HepG2 (cell line): Measurements from ENCODE around the gene SLC25A27. TPM values are rescaled to one million over a fixed set of nuclear protein-coding genes. Genes with fewer than 3 reads are reported as not detected.

Experiments used
- ATAC-seq: fragments of 200-7000 bp; cut with Tn5 transposase; 3 replicates; pipeline ENCODE4 v1.9.1; 2020; ENCODE audit warnings: mild to moderate bottlenecking, moderate library complexity
- BruUV-seq: library from RNA; stranded (reverse); fragments of 400-500 nt; replicated peaks from 2 replicates; lab custom pipeline; 2021; lab: Mats Ljungman, UMichigan
- CTCF ChIA-PET: fragments of 300-600 bp; formaldehyde crosslinking; extraction: SDS; loops from one replicate; lab custom pipeline; 2021; ENCODE audit warnings: low total read pairs, inconsistent platforms, low intra/inter-chr PET ratio; lab: Yijun Ruan, JAX
- POLR2A ChIA-PET: fragments of 350-600 bp; sonication (Branson Sonifier 250); formaldehyde crosslinking; loops from one replicate; lab custom pipeline; 2020; ENCODE audit warnings: antibody characterized with exemption, inconsistent platforms; lab: Yijun Ruan, JAX
- DNase-seq: peaks from one replicate; pipeline ENCODE4 v3.0.0-alpha.2; 2015; ENCODE audit warnings: low spot score
- FAIRE-seq: peaks from 3 replicates; lab custom pipeline; 2011; peaks lifted over from hg19 to GRCh38; lab: Jason Lieb, UNC
- H2AFZ ChIP-seq: one replicate; pipeline ENCODE4 v1.6.1; 2011; ENCODE audit warnings: low read length, inconsistent platforms
- H3K27ac ChIP-seq: fragments of 300-600 bp; 3 replicates; pipeline ENCODE4 v1.8.0; 2011; ENCODE audit warnings: mixed run types, mild to moderate bottlenecking, mixed read lengths, low read length, inconsistent platforms; ENCODE audit not compliant: insufficient read depth; ENCODE audit errors: extremely low read length
- H3K27me3 ChIP-seq, 2 experiments: fragments of 200-600 bp in 1 of 2; 2 replicates in 1 of 2; 3 replicates in 1 of 2; pipeline versions ENCODE4 v1.6.0 to v1.8.0; 2011; ENCODE audit warnings: low read length in 2 of 2, mild to moderate bottlenecking in 2 of 2, moderate library complexity in 2 of 2, inconsistent platforms in 1 of 2; ENCODE audit not compliant: insufficient read depth in 2 of 2, control insufficient read depth in 1 of 2
- H3K36me3 ChIP-seq, 2 experiments: fragments of 200-600 bp in 1 of 2; replicated peaks in 1 of 2; 2 replicates in 1 of 2; 3 replicates in 1 of 2; pipeline versions ENCODE4 v1.5.1 to v1.8.0; 2011; ENCODE audit warnings: low read length in 2 of 2, inconsistent platforms in 1 of 2; ENCODE audit not compliant: insufficient read depth in 2 of 2, control insufficient read depth in 1 of 2
- H3K4me1 ChIP-seq: 2 replicates; pipeline ENCODE4 v1.5.1; 2012; ENCODE audit warnings: low read length, inconsistent platforms; ENCODE audit not compliant: insufficient read depth
- H3K4me2 ChIP-seq: 2 replicates; pipeline ENCODE4 v1.6.0; 2011; ENCODE audit warnings: low read depth, low read length, inconsistent platforms
- H3K4me3 ChIP-seq, 3 experiments: fragments of 200-600 bp in 1 of 3; sonication (generic), shearing (Covaris generic) in 1 of 3; replicated peaks in 1 of 3; 2 replicates each; pipeline ENCODE4 v1.5.1; 2011 to 2016; ENCODE audit warnings: low read length in 3 of 3, inconsistent platforms in 2 of 3, low read depth in 2 of 3, mild to moderate bottlenecking in 2 of 3, control low read depth in 1 of 3, mixed read lengths in 1 of 3; ENCODE audit not compliant: insufficient read depth in 1 of 3
- H3K79me2 ChIP-seq: one replicate; pipeline ENCODE4 v1.6.1; 2011; ENCODE audit warnings: low read length, inconsistent platforms; ENCODE audit not compliant: insufficient read depth
- H3K9ac ChIP-seq: 2 replicates; pipeline ENCODE4 v1.6.0; 2011; ENCODE audit warnings: mild to moderate bottlenecking, low read depth, low read length, inconsistent platforms; ENCODE audit not compliant: insufficient read depth
- H3K9me3 ChIP-seq: 2 replicates; pipeline ENCODE4 v1.5.1; 2012; ENCODE audit warnings: mild to moderate bottlenecking, low read length
- H4K20me1 ChIP-seq: 2 replicates; pipeline ENCODE4 v1.6.0; 2011; ENCODE audit warnings: inconsistent platforms, mild to moderate bottlenecking, low read length, moderate library complexity; ENCODE audit not compliant: insufficient read depth
- ATF6 ChIP-seq: sonication (generic); formaldehyde crosslinking; conservative IDR thresholded peaks from 2 replicates; pipeline ENCODE4 v1.4.0; 2020; ENCODE audit warnings: missing genetic modification reagents
- CEBPB ChIP-seq: IDR thresholded peaks from 2 replicates; pipeline ENCODE4 v1.6.1; 2011; ENCODE audit warnings: low read depth, low read length, improper control_type of control experiment, borderline replicate concordance
- FOSL2 ChIP-seq: sonication (generic); formaldehyde crosslinking; IDR thresholded peaks from 2 replicates; pipeline ENCODE4 v1.4.0; 2020; ENCODE audit warnings: missing genetic modification reagents
- HOXA3 ChIP-seq: sonication (generic); formaldehyde crosslinking; IDR thresholded peaks from 2 replicates; pipeline ENCODE4 v1.5.0; 2020; ENCODE audit warnings: missing genetic modification reagents
- MLLT10 ChIP-seq: sonication (generic); formaldehyde crosslinking; IDR thresholded peaks from 2 replicates; pipeline ENCODE4 v1.4.0; 2020; ENCODE audit warnings: missing genetic modification reagents
- NAIF1 ChIP-seq: sonication (generic); formaldehyde crosslinking; IDR thresholded peaks from 2 replicates; pipeline ENCODE4 v1.5.0; 2020; ENCODE audit warnings: mild to moderate bottlenecking, missing genetic modification reagents, borderline replicate concordance
- RAD21 ChIP-seq: fragments of 450-650 bp; formaldehyde crosslinking; IDR thresholded peaks from 2 replicates; pipeline ENCODE4 v1.5.0; 2020; ENCODE audit warnings: mild to moderate bottlenecking
- RARA ChIP-seq: IDR thresholded peaks from 2 replicates; pipeline ENCODE4 v1.6.1; 2016; ENCODE audit warnings: missing genetic modification reagents, missing compliant biosample characterization
- RORA ChIP-seq: sonication (generic); formaldehyde crosslinking; IDR thresholded peaks from 2 replicates; pipeline ENCODE4 v1.5.0; 2020; ENCODE audit warnings: mild to moderate bottlenecking, missing genetic modification reagents, moderate library complexity
- TAF15 ChIP-seq: fragments of 200-400 bp; formaldehyde crosslinking; IDR thresholded peaks from one replicate; pipeline ENCODE4 v1.6.1; 2018; ENCODE audit warnings: mild to moderate bottlenecking, low read depth, low read length; ENCODE audit not compliant: poor library complexity, severe bottlenecking
- TGIF2 ChIP-seq: IDR thresholded peaks from 2 replicates; pipeline ENCODE4 v1.6.1; 2016; ENCODE audit warnings: control low read depth, missing compliant biosample characterization
- ZMYM2 ChIP-seq: sonication (generic); formaldehyde crosslinking; IDR thresholded peaks from 2 replicates; pipeline ENCODE4 v1.8.0; 2022; ENCODE audit warnings: mild to moderate bottlenecking, missing genetic modification reagents
- ZNF451 ChIP-seq: sonication (generic); formaldehyde crosslinking; IDR thresholded peaks from 2 replicates; pipeline ENCODE4 v1.5.0; 2020; ENCODE audit warnings: mild to moderate bottlenecking, missing genetic modification reagents
- ZNF512 ChIP-seq: sonication (generic); formaldehyde crosslinking; IDR thresholded peaks from 2 replicates; pipeline ENCODE4 v1.4.0; 2020; ENCODE audit warnings: mild to moderate bottlenecking, missing genetic modification reagents
- ZNF550 ChIP-seq: sonication (generic); formaldehyde crosslinking; IDR thresholded peaks from 2 replicates; pipeline ENCODE4 v1.4.0; 2020; ENCODE audit warnings: mild to moderate bottlenecking, missing genetic modification reagents, borderline replicate concordance
- WGBS: methylation state at CpG from one replicate; pipeline ENCODE4 v1.1.6; 2017; ENCODE audit warnings: low lambda C conversion rate; 5-methylcytosine and 5-hydroxymethylcytosine counted together
- in situ Hi-C: cut with HindIII; loops from 2 replicates; pipeline ENCODE4 v1.10.0; 2017; ENCODE audit warnings: low pct_unique_long_range_greater_than_20kb; ENCODE audit not compliant: extremely low pct_ligation_motif_present
- intact Hi-C: fragments of 100-400 bp; cut with micrococcal nuclease; formaldehyde crosslinking; loops from one replicate; pipeline ENCODE4 v1.10.0; 2022; ENCODE audit not compliant: unreplicated experiment
- polyA plus RNA-seq, 8 experiments: library from polyadenylated mRNA; depleted of rRNA in 3 of 8; stranded (reverse) in 7 of 8; unstranded in 1 of 8; fragments of >200 nt; fragmentation: Illumina TruSeq in 4 of 8; extraction: Trizol in 4 of 8; gene quantifications; 2 replicates each; pipeline versions ENCODE4 v1.2.1 to v1.2.3, GENCODE V29; 2011 to 2016; ENCODE audit warnings: low read depth in 4 of 8, missing spikeins in 1 of 8, mixed read lengths in 1 of 8; ENCODE audit not compliant: insufficient read depth in 1 of 8
- total RNA-seq, 5 experiments: library from RNA; depleted of rRNA; stranded (reverse); fragments of >200 nt; fragmentation: Illumina TruSeq; extraction: Trizol; gene quantifications; 2 replicates each; pipeline ENCODE4 v1.2.3, GENCODE V29; 2016; ENCODE audit warnings: low read depth in 1 of 5
- TF ChIP-seq, protein P1 (sequence below): sonication (generic); formaldehyde crosslinking; IDR thresholded peaks from 2 replicates; pipeline ENCODE4 v1.4.0; 2020; ENCODE audit warnings: missing genetic modification reagents

The SLC25A27 gene
- total and polyA plus RNA-seq, 2 of the 13 experiments (the other 11 are each of a cell fraction or from before 2014, with no cell fraction given), result 0.46 to 1.3 TPM

DNA sequence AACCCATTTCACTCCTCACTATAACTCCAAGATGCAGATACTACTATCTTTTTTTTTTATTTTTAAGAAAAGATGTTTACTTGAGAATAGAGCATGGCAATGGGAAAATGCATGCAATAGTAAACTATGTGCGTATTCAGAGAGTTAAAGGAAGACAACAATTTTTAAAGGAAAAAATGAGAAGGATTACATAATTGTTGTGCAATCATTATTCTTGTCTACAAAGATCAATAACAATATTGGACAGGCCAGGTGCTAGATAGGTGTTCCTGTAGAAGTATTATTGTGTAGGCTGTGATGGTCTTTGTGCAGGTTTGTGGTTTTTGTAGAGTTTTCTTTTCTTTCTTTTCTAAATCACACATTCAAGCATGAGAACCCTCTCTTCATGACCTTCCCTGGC is 20.7 kb upstream of the SLC25A27 start:
- H3K9ac ChIP-seq, result no peak overlapping the region
- in situ Hi-C loops, result loop anchor here (10.0 kb wide), 2 partner anchors 207 to 417 kb away; no protein-coding TSS in a partner anchor
- no peak overlapping the region for H3K27ac ChIP-seq
- H3K4me3 ChIP-seq, result no peak overlapping the region
- ChIA-PET CTCF (no interaction called here), POLR2A (no interaction called here)
- no peaks in the 10 kb centered on the region for H3K27me3 ChIP-seq
- FAIRE-seq (no peak), DNase-seq (no peak), ATAC-seq (no peak)
- no peaks in the 10 kb centered on the region for H4K20me1 ChIP-seq
- H3K79me2 ChIP-seq, result no peaks in the 10 kb centered on the region
- H3K4me2 ChIP-seq, result no peak overlapping the region
- TF ChIP-seq CEBPB, result peak; percentile 55
- no peak for TF ChIP-seq NAIF1
- TF ChIP-seq ZNF451 (CRISPR knock-in tag), result no peak
- TF ChIP-seq, protein P1, sequence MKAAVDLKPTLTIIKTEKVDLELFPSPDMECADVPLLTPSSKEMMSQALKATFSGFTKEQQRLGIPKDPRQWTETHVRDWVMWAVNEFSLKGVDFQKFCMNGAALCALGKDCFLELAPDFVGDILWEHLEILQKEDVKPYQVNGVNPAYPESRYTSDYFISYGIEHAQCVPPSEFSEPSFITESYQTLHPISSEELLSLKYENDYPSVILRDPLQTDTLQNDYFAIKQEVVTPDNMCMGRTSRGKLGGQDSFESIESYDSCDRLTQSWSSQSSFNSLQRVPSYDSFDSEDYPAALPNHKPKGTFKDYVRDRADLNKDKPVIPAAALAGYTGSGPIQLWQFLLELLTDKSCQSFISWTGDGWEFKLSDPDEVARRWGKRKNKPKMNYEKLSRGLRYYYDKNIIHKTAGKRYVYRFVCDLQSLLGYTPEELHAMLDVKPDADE (CRISPR knock-in tag), result no peak
- WGBS, result 57% methylated on average over 1 of the region's 1 CpG
- no peak overlapping the region for H2AFZ ChIP-seq
- no peaks in the 10 kb centered on the region for H3K9me3 ChIP-seq
- BruUV-seq, result no TSS peak
- intact Hi-C loops, result no loop called here
- no peaks in the 10 kb centered on the region for H3K36me3 ChIP-seq
- H3K4me1 ChIP-seq, result no peaks in the 10 kb centered on the region

- H3K27me3 ChIP-seq, result no peaks in the 10 kb centered on the region
- no peak overlapping the region for H3K4me3 ChIP-seq
- ChIA-PET CTCF (no interaction called here), POLR2A (no interaction called here)
- no peaks in the 10 kb centered on the region for H3K4me1 ChIP-seq
- H3K79me2 ChIP-seq, result no peaks in the 10 kb centered on the region
- no peaks in the 10 kb centered on the region for H4K20me1 ChIP-seq
- H3K9ac ChIP-seq, result no peak overlapping the region
- no peak for FAIRE-seq
- intact Hi-C loops, result no loop called here
- in situ Hi-C loops, result loop anchor here (10.0 kb wide), 2 partner anchors 211 to 421 kb away; no protein-coding TSS in a partner anchor
- H3K27ac ChIP-seq, result no peak overlapping the region
- ATAC-seq, result no peak
- no TSS peak for BruUV-seq
- no peaks in the 10 kb centered on the region for H3K9me3 ChIP-seq
- no peak overlapping the region for H3K4me2 ChIP-seq
- no peak for DNase-seq
- 60% methylated on average over 6 of the region's 6 CpGs for WGBS
- no peaks in the 10 kb centered on the region for H3K36me3 ChIP-seq
- no peak overlapping the region for H2AFZ ChIP-seq
- TF ChIP-seq RAD21 (no peak), TAF15 (no peak), HOXA3 (CRISPR knock-in tag) (no peak), TGIF2 (CRISPR knock-in tag) (no peak), ZNF550 (CRISPR knock-in tag) (no peak), FOSL2 (CRISPR knock-in tag) (no peak), ZMYM2 (no peak), MLLT10 (no peak), ZNF512 (CRISPR knock-in tag) (no peak), RARA (CRISPR knock-in tag) (no peak), RORA (no peak), ATF6 (no peak)
These were observed 17.3 kb upstream of the SLC25A27 start for GRCh38 chr6:46635462-46635861.
